GM10266 (cell line): ENCODE results near the gene PSAPL1.

Experiments used
- DNase-seq: peaks from one replicate; pipeline ENCODE4 v3.0.0; 2012; ENCODE audit errors: extremely low spot score
- TF ChIP-seq, protein P1 (sequence below): IDR thresholded peaks from 2 replicates; pipeline ENCODE4 v1.5.1; 2012; ENCODE audit warnings: mild to moderate bottlenecking, low read depth; ENCODE audit not compliant: control insufficient read depth, insufficient read depth; ENCODE audit errors: missing control alignments

Gene PSAPL1

GRCh38 chr4:7381221-7381889, 53.4 kb downstream of the PSAPL1 start:
- TF ChIP-seq, protein P1, sequence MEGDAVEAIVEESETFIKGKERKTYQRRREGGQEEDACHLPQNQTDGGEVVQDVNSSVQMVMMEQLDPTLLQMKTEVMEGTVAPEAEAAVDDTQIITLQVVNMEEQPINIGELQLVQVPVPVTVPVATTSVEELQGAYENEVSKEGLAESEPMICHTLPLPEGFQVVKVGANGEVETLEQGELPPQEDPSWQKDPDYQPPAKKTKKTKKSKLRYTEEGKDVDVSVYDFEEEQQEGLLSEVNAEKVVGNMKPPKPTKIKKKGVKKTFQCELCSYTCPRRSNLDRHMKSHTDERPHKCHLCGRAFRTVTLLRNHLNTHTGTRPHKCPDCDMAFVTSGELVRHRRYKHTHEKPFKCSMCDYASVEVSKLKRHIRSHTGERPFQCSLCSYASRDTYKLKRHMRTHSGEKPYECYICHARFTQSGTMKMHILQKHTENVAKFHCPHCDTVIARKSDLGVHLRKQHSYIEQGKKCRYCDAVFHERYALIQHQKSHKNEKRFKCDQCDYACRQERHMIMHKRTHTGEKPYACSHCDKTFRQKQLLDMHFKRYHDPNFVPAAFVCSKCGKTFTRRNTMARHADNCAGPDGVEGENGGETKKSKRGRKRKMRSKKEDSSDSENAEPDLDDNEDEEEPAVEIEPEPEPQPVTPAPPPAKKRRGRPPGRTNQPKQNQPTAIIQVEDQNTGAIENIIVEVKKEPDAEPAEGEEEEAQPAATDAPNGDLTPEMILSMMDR, result no peak
- no peak for DNase-seq
